H1 (cell line): ENCODE measurements around the gene OR56A4. TPM values are rescaled to one million over a fixed set of nuclear protein-coding genes. Genes with fewer than 3 reads are reported as not detected.

Source experiments
- CHD7 ChIP-seq: fragments of 300-600 bp; sonication (generic); IDR thresholded peaks from 2 replicates; pipeline ENCODE4 v1.7.1; 2012; ENCODE audit warnings: low read length, moderate library complexity, mild to moderate bottlenecking, inconsistent platforms; ENCODE audit not compliant: insufficient replicate concordance
- CTBP2 ChIP-seq: IDR thresholded peaks from 2 replicates; pipeline ENCODE4 v1.7.0; 2011; ENCODE audit warnings: borderline replicate concordance, mild to moderate bottlenecking, moderate library complexity, mixed read lengths, low read length; ENCODE audit not compliant: insufficient read depth, insufficient read length
- KDM5A ChIP-seq: fragments of 200-600 bp; IDR thresholded peaks from 2 replicates; pipeline ENCODE4 v1.7.1; 2012; ENCODE audit warnings: mild to moderate bottlenecking, low read length, inconsistent platforms, mixed read lengths
- SIRT6 ChIP-seq: IDR thresholded peaks from one replicate; pipeline ENCODE4 v1.7.1; 2012; ENCODE audit warnings: low read length, inconsistent platforms
- TEAD4 ChIP-seq: IDR thresholded peaks from 2 replicates; pipeline ENCODE4 v1.6.1; 2012; ENCODE audit warnings: low read depth, low read length, inconsistent platforms, mixed read lengths
- polyA plus RNA-seq, 7 experiments: library from polyadenylated mRNA; depleted of rRNA in 3 of 7; stranded (reverse) in 5 of 7; unstranded in 2 of 7; fragments of >200 nt in 5 of 7; fragments of 200-250 nt in 2 of 7; gene quantifications; 1 replicate in 5 of 7; 2 replicates in 1 of 7; 4 replicates in 1 of 7; pipeline versions ENCODE4 v1.2.1 to v1.2.3, GENCODE V29; 2011 to 2013; ENCODE audit warnings: missing spikeins in 2 of 7, mixed read lengths in 2 of 7
- total RNA-seq: library from RNA; stranded (reverse); fragmentation: NEBNext Ultra II Directional; extraction: Animal tissue kit (Norgen Biotek cat#: 25700); gene quantifications from 2 replicates; pipeline ENCODE4 v1.2.1, GENCODE V29; 2021

Gene OR56A4
- total and polyA plus RNA-seq, 2 of the 8 experiments (the other 6 are each of a cell fraction or from before 2014, with no cell fraction given): 0.15 TPM; not detected in 1

DNA sequence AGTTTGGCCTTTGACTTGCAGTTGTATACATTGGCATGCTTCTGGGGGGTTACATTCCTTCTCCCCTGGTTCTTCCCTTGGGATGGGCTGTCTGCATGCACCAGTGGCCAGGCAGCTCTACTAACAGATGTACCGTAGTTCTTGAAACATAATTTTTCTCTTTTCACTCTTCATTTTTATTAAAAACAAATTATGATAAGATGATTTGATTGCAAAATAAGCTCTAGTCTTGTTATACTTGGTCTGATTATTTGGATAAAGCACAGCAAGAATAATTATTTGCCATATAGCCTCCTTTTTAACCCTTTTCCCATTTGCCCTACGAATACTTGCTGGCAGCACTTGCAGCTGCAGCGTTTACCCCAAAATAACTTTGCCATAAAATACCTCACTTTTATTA, 51.2 kb downstream of the OR56A4 start (continued):
- no peak for TF ChIP-seq CHD7
- no peak for TF ChIP-seq KDM5A
- TF ChIP-seq SIRT6: no peak
- TF ChIP-seq TEAD4: no peak
- no peak for TF ChIP-seq CTBP2
